HCT116 (cell line): Measurements from ENCODE around the gene LIX1. TPM values are rescaled to one million over a fixed set of nuclear protein-coding genes. Genes with fewer than 3 reads are reported as not detected.

Source experiments
- ATAC-seq: fragments of 200-7000 bp; cut with Tn5 transposase; 2 replicates; pipeline ENCODE4 v1.9.1; 2020; ENCODE audit warnings: mild to moderate bottlenecking, moderate library complexity
- BruUV-seq: library from RNA; stranded (reverse); fragments of 400-500 nt; replicated peaks from 2 replicates; lab custom pipeline; 2021; lab: Mats Ljungman, UMichigan
- CTCF ChIA-PET: fragments of 300-600 bp; sonication (Branson Sonifier 250); formaldehyde crosslinking; loops from one replicate; lab custom pipeline; 2021; ENCODE audit warnings: antibody characterized with exemption; lab: Charles Lee
- POLR2A ChIA-PET: fragments of 300-600, 350-600 bp; sonication (Branson Sonifier 250); formaldehyde crosslinking; loops from one replicate; lab custom pipeline; 2021; ENCODE audit warnings: antibody characterized with exemption; lab: Charles Lee
- RAD21 ChIA-PET, 2 experiments: fragments of 300-600 bp; sonication (Branson Sonifier 250); formaldehyde crosslinking; loops; one replicate each; lab custom pipeline; 2023; ENCODE audit warnings: low total read pairs in 2 of 2; ENCODE audit not compliant: uncharacterized antibody in 2 of 2, unreplicated experiment in 2 of 2, low non-redundant PET in 1 of 2; lab: Charles Lee
- DNase-seq: peaks from one replicate; pipeline ENCODE4 v3.0.0-alpha.2; 2010; ENCODE audit warnings: low read depth, low spot score
- H2AFZ ChIP-seq: fragments of 200-600 bp; shearing (Covaris generic), sonication (generic); 2 replicates; pipeline ENCODE4 v1.6.1; 2017; ENCODE audit warnings: low read depth, mixed run types, mixed read lengths, antibody characterized with exemption, low read length; ENCODE audit not compliant: poor library complexity, severe bottlenecking
- H3K27ac ChIP-seq: 2 replicates; pipeline ENCODE4 v1.5.1; 2012; ENCODE audit warnings: low read depth, low read length
- H3K27me3 ChIP-seq: fragments of 200-600 bp; sonication (generic); 2 replicates; pipeline ENCODE4 v1.6.1; 2016; ENCODE audit warnings: mixed run types, low read length, mixed read lengths; ENCODE audit not compliant: insufficient read depth
- H3K36me3 ChIP-seq, 2 experiments: fragments of 200-500 bp in 1 of 2; fragments of 200-600 bp in 1 of 2; sonication (Bioruptor generic) in 1 of 2; sonication (generic) in 1 of 2; 2 replicates each; pipeline versions ENCODE4 v1.5.1 to v1.6.1; 2014 to 2016; ENCODE audit warnings: low read length in 2 of 2, inconsistent platforms in 1 of 2, mixed read lengths in 1 of 2, mixed run types in 1 of 2; ENCODE audit not compliant: insufficient read depth in 2 of 2, control insufficient read depth in 1 of 2
- H3K4me1 ChIP-seq, 2 experiments: fragments of 200-600 bp in 1 of 2; sonication (generic) in 1 of 2; 2 replicates each; pipeline versions ENCODE4 v1.5.1 to v1.6.1; 2012 to 2017; ENCODE audit warnings: low read length in 2 of 2, inconsistent platforms in 1 of 2, mild to moderate bottlenecking in 1 of 2, mixed read lengths in 1 of 2, mixed run types in 1 of 2, moderate library complexity in 1 of 2; ENCODE audit not compliant: insufficient read depth in 2 of 2, control insufficient read depth in 1 of 2
- H3K4me2 ChIP-seq: fragments of 200-600 bp; sonication (generic); 2 replicates; pipeline ENCODE4 v1.6.1; 2017; ENCODE audit warnings: mixed run types, low read length, mixed read lengths
- H3K4me3 ChIP-seq, 2 experiments: fragments of 200-600 bp in 1 of 2; sonication (generic) in 1 of 2; replicated peaks in 1 of 2; 2 replicates each; pipeline ENCODE4 v1.5.1; 2011 to 2016; ENCODE audit warnings: low read length in 2 of 2, control low read depth in 1 of 2, low read depth in 1 of 2, mild to moderate bottlenecking in 1 of 2, mixed read lengths in 1 of 2, mixed run types in 1 of 2
- H3K79me2 ChIP-seq: fragments of 200-600 bp; sonication (generic); 2 replicates; pipeline ENCODE4 v1.6.1; 2017; ENCODE audit warnings: mild to moderate bottlenecking, mixed run types, low read length, moderate library complexity, mixed read lengths; ENCODE audit not compliant: insufficient read depth
- H3K9ac ChIP-seq: fragments of 200-600 bp; sonication (generic); 2 replicates; pipeline ENCODE4 v1.6.1; 2016; ENCODE audit warnings: low read length, mixed read lengths
- H3K9me2 ChIP-seq: fragments of 200-600 bp; sonication (generic), shearing (Covaris generic); 2 replicates; pipeline ENCODE4 v1.6.1; 2017; ENCODE audit warnings: mixed run types, mild to moderate bottlenecking, moderate library complexity; ENCODE audit not compliant: insufficient read depth
- H3K9me3 ChIP-seq, 2 experiments: fragments of 200-500 bp in 1 of 2; fragments of 200-600 bp in 1 of 2; sonication (Bioruptor generic) in 1 of 2; sonication (generic) in 1 of 2; 2 replicates each; pipeline ENCODE4 v1.6.1; 2014 to 2017; ENCODE audit warnings: low read length in 2 of 2, mixed read lengths in 2 of 2, inconsistent platforms in 1 of 2, low read depth in 1 of 2, mild to moderate bottlenecking in 1 of 2, mixed run types in 1 of 2, moderate library complexity in 1 of 2; ENCODE audit not compliant: control insufficient read depth in 1 of 2, insufficient read depth in 1 of 2
- H4K20me1 ChIP-seq: fragments of 200-600 bp; sonication (generic), shearing (Covaris generic); 2 replicates; pipeline ENCODE4 v1.6.1; 2017; ENCODE audit warnings: mixed run types, mild to moderate bottlenecking, moderate library complexity; ENCODE audit not compliant: insufficient read depth
- ATF3 ChIP-seq: IDR thresholded peaks from 2 replicates; pipeline ENCODE4 v1.6.1; 2012
- CEBPB ChIP-seq: IDR thresholded peaks from 2 replicates; pipeline ENCODE4 v1.6.1; 2012; ENCODE audit warnings: low read depth
- CTCF ChIP-seq, 3 experiments: fragments of 200-600 bp in 1 of 3; sonication (generic) in 1 of 3; IDR thresholded peaks in 2 of 3; conservative IDR thresholded peaks in 1 of 3; 2 replicates each; pipeline ENCODE4 v1.5.1; 2012 to 2017; ENCODE audit warnings: low read depth in 2 of 3, low read length in 2 of 3, antibody characterized with exemption in 1 of 3, borderline replicate concordance in 1 of 3, control low read depth in 1 of 3, mild to moderate bottlenecking in 1 of 3, mixed read lengths in 1 of 3, mixed run types in 1 of 3, moderate library complexity in 1 of 3; ENCODE audit not compliant: insufficient read depth in 1 of 3
- EGR1 ChIP-seq: IDR thresholded peaks from 2 replicates; pipeline ENCODE4 v1.6.1; 2012; ENCODE audit warnings: low read depth
- ELF1 ChIP-seq: IDR thresholded peaks from 2 replicates; pipeline ENCODE4 v1.6.1; 2012; ENCODE audit warnings: low read depth, borderline replicate concordance
- EZH2 ChIP-seq: fragments of 200-600 bp; sonication (generic); IDR thresholded peaks from 2 replicates; pipeline ENCODE4 v1.6.1; 2017; ENCODE audit warnings: antibody characterized with exemption, mixed run types
- EZH2phosphoT487 ChIP-seq: fragments of 200-600 bp; IDR thresholded peaks from 2 replicates; pipeline ENCODE4 v1.6.1; 2018; ENCODE audit warnings: antibody characterized with exemption, borderline replicate concordance
- FOSL1 ChIP-seq: IDR thresholded peaks from 2 replicates; pipeline ENCODE4 v1.6.1; 2012; ENCODE audit warnings: low read depth
- JUND ChIP-seq: IDR thresholded peaks from 2 replicates; pipeline ENCODE4 v1.6.1; 2012
- MAX ChIP-seq: IDR thresholded peaks from 2 replicates; pipeline ENCODE4 v1.6.1; 2012
- POLR2AphosphoS5 ChIP-seq: IDR thresholded peaks from 2 replicates; pipeline ENCODE4 v1.6.1; 2011; ENCODE audit warnings: mild to moderate bottlenecking, low read depth, low read length, moderate library complexity
- REST ChIP-seq: IDR thresholded peaks from 2 replicates; pipeline ENCODE4 v1.6.1; 2012; ENCODE audit warnings: low read depth
- SIN3A ChIP-seq: IDR thresholded peaks from 2 replicates; pipeline ENCODE4 v1.6.1; 2012; ENCODE audit warnings: low read depth
- SP1 ChIP-seq: IDR thresholded peaks from 2 replicates; pipeline ENCODE4 v1.6.1; 2012; ENCODE audit warnings: low read depth
- SRF ChIP-seq: IDR thresholded peaks from 2 replicates; pipeline ENCODE4 v1.6.1; 2012; ENCODE audit warnings: low read depth
- YY1 ChIP-seq: IDR thresholded peaks from 2 replicates; pipeline ENCODE4 v1.6.1; 2011; ENCODE audit warnings: low read length, low read depth, moderate library complexity, mild to moderate bottlenecking; ENCODE audit not compliant: insufficient replicate concordance; ENCODE audit errors: extremely low read depth
- ZFX ChIP-seq: fragments of 450-650 bp; IDR thresholded peaks from 2 replicates; pipeline ENCODE4 v1.6.1; 2017
- ZNF274 ChIP-seq: fragments of 200-500 bp; sonication (Bioruptor generic); IDR thresholded peaks from 2 replicates; pipeline ENCODE4 v1.6.1; 2014; ENCODE audit warnings: mild to moderate bottlenecking, low read depth, low read length, inconsistent platforms
- intact Hi-C: fragments of 100-400 bp; cut with micrococcal nuclease; formaldehyde crosslinking; loops from 2 replicates; pipeline ENCODE4 v1.10.0; 2022
- total RNA-seq: library from RNA; stranded (reverse); gene quantifications from one replicate; pipeline ENCODE4 v1.2.1, GENCODE V29; 2021; ENCODE audit not compliant: unreplicated experiment

Gene LIX1
- total RNA-seq, 1 experiment from 2014 or later, result not detected

- H3K9me2 ChIP-seq, result no peaks in the 10 kb centered on the region
- ATAC-seq (no peak), DNase-seq (no peak)
- H3K27me3 ChIP-seq, result no peaks in the 10 kb centered on the region
- ChIA-PET POLR2A (no interaction called here), CTCF (no interaction called here), RAD21 (no interaction called here)
- no peak overlapping the region for H3K4me3 ChIP-seq
- no peak overlapping the region for H3K9ac ChIP-seq
- H3K4me1 ChIP-seq, result no peaks in the 10 kb centered on the region
- no TSS peak for BruUV-seq
- H3K79me2 ChIP-seq, result no peaks in the 10 kb centered on the region
- no peaks in the 10 kb centered on the region for H3K36me3 ChIP-seq
- H3K9me3 ChIP-seq, result no peaks in the 10 kb centered on the region
- no peak overlapping the region for H2AFZ ChIP-seq
- no peak overlapping the region for H3K4me2 ChIP-seq
- no peak for TF ChIP-seq MAX
- no peak for TF ChIP-seq EZH2
- TF ChIP-seq POLR2AphosphoS5, result no peak
- no peak for TF ChIP-seq ZFX
- TF ChIP-seq YY1, result no peak
- no peak for TF ChIP-seq REST
- TF ChIP-seq ZNF274, result no peak
- no peak for TF ChIP-seq ATF3
- no peak for TF ChIP-seq ELF1
- no peak for TF ChIP-seq JUND
- no peak for TF ChIP-seq EGR1
- TF ChIP-seq EZH2phosphoT487, result no peak
- TF ChIP-seq FOSL1, result no peak
- no peak for TF ChIP-seq SIN3A
- TF ChIP-seq SRF, result no peak
- TF ChIP-seq SP1, result no peak
- no peak for TF ChIP-seq CEBPB
- no peak for TF ChIP-seq CTCF (IDR thresholded peaks at IDR 0.05 in 2 of 3, conservative IDR thresholded peaks at IDR 0.05 in 1 of 3; ENCODE audit: borderline replicate concordance in 1 of 3, insufficient read depth in 1 of 3, low read depth in 2 of 3, low read length in 2 of 3)
- intact Hi-C loops, result no loop called here
- no peak overlapping the region for H3K27ac ChIP-seq
- H4K20me1 ChIP-seq, result no peaks in the 10 kb centered on the region
Measured at GRCh38 chr5:97112230-97112629, 30.2 kb downstream of the LIX1 start.
